Stomach (tissue), 4 donors: ENCODE measurements around the gene GRIK1.

Experiments
- POLR2AphosphoS5 ChIP-seq, 3 donors: sonication (generic); formaldehyde crosslinking; IDR thresholded peaks; one replicate each; pipeline ENCODE4 v1.6.1; 2016; ENCODE audit warnings: antibody characterized with exemption in 3 of 3
- TF ChIP-seq, protein P1 (sequence below), 7 experiments: fragments of 450-650 bp in 4 of 7; fragments of 200-600 bp in 3 of 7; sonication (generic) in 3 of 7; IDR thresholded peaks; one replicate each; pipeline ENCODE4 v1.5.1; 2016 to 2019; ENCODE audit warnings: antibody characterized with exemption in 7 of 7, control low read depth in 2 of 7, mild to moderate bottlenecking in 1 of 7

DNA sequence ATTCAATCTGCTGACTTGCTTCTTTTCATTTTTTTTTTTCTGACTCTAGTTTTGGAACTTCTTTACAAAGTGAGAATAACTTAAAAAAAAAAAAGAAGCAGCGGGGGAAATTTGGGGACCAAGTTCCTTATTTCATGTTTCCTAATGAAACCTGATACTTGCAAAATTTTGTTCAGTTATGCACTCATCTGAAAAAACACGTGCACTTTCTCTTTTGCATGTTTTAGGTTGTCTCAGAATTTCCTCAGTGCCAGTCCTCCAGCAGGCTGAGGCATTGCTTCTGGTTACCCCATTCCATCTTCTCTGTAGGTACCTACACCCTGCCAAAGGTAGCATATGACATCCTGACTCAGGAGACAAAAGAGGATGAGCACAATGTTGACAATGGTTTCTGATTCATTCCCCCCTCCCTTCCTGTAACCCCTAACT, 299.7 kb downstream of the GRIK1 start:
- no peak for TF ChIP-seq POLR2AphosphoS5 (IDR thresholded peaks at IDR 0.05)
- TF ChIP-seq, protein P1, sequence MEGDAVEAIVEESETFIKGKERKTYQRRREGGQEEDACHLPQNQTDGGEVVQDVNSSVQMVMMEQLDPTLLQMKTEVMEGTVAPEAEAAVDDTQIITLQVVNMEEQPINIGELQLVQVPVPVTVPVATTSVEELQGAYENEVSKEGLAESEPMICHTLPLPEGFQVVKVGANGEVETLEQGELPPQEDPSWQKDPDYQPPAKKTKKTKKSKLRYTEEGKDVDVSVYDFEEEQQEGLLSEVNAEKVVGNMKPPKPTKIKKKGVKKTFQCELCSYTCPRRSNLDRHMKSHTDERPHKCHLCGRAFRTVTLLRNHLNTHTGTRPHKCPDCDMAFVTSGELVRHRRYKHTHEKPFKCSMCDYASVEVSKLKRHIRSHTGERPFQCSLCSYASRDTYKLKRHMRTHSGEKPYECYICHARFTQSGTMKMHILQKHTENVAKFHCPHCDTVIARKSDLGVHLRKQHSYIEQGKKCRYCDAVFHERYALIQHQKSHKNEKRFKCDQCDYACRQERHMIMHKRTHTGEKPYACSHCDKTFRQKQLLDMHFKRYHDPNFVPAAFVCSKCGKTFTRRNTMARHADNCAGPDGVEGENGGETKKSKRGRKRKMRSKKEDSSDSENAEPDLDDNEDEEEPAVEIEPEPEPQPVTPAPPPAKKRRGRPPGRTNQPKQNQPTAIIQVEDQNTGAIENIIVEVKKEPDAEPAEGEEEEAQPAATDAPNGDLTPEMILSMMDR (IDR thresholded peaks at IDR 0.05), result no peak
